ENCODE measurements around the gene THEMIS2.

DNA sequence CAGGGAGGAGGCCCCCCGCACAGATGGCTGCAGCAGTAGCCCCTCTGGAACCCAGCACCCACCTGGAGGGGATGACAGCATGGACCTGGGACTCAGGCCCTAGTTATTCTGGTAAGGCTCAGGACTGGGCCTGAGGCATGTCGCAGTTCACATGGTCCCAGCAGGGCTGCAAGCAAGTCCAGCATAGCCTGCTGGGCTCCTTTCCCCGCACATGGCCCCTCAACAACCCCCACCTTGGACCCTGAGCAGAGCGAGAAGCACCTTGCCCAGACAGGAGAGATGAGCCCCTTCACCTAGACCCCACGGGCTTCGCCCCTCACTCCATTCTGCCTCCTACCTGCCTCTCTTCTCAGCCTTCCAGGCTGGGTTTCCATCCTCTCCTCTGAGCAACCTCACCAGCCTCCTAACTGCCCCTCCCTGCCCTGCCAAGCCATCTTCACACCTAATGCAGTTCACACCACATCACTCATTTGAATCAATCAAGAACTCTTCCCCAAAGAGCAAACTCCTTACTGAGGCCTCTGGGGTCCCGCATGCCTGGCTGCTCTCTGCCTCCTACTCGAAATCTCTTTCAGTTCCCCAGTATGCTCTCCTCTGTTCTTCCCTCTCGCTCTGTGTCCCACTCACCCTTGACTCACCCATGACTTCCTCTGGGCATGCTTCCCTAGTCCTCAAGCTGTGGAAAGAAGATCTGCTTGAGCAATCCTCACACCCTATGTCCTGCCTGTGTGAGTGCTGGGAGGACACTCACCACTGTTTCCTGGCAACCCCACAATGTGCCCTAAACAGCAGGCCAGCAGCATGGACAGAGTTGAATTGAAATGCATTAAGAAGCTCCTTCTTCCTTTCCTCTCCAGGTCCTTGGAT, 9.4 kb upstream of the THEMIS2 start:
- TF ChIP-seq, protein P1, sequence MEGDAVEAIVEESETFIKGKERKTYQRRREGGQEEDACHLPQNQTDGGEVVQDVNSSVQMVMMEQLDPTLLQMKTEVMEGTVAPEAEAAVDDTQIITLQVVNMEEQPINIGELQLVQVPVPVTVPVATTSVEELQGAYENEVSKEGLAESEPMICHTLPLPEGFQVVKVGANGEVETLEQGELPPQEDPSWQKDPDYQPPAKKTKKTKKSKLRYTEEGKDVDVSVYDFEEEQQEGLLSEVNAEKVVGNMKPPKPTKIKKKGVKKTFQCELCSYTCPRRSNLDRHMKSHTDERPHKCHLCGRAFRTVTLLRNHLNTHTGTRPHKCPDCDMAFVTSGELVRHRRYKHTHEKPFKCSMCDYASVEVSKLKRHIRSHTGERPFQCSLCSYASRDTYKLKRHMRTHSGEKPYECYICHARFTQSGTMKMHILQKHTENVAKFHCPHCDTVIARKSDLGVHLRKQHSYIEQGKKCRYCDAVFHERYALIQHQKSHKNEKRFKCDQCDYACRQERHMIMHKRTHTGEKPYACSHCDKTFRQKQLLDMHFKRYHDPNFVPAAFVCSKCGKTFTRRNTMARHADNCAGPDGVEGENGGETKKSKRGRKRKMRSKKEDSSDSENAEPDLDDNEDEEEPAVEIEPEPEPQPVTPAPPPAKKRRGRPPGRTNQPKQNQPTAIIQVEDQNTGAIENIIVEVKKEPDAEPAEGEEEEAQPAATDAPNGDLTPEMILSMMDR (IDR thresholded peaks at IDR 0.05; ENCODE audit: insufficient read depth, low read length, poor library complexity, severe bottlenecking): no peak
- no peak for TF ChIP-seq EZH2phosphoT487 (conservative IDR thresholded peaks at IDR 0.05; ENCODE audit: low read length)

Measured in SU-DHL-6 (cell line).